ENCODE results near the gene PTPRN2.

PTPRN2 gene

DNA sequence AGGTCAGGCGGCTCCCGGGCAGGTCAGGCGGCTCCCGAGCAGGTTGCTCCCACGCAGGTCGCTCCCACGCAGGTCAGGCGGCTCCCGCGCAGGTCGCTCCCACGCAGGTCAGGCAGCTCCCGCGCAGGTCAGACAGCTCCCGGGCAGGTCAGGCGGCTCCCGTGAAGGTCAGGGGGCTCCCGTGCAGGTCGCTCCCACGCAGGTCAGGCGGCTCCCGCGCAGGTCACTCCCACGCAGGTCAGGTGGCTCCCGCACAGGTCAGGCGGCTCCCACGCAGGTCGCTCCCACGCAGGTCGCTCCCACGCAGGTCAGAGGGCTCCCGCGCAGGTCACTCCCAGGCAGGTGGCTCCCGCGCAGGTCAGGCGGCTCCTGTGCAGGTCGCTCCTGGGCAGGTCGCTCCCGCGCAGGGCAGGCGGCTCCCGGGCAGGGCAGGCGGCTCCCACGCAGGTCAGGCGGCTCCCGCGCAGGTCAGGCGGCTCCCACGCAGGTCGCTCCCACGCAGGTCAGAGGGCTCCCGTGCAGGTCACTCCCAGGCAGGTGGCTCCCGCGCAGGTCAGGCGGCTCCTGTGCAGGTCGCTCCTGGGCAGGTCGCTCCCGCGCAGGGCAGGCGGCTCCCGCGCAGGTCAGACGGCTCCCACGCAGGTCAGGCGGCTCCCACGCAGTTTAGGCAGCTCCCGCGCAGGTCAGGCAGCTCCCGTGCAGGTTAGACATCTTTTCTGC lies 30.7 kb downstream of the PTPRN2 start:
- DNase-seq (ENCODE audit: low read depth in 2 of 2, low spot score in 1 of 2) = no peak

DNA sequence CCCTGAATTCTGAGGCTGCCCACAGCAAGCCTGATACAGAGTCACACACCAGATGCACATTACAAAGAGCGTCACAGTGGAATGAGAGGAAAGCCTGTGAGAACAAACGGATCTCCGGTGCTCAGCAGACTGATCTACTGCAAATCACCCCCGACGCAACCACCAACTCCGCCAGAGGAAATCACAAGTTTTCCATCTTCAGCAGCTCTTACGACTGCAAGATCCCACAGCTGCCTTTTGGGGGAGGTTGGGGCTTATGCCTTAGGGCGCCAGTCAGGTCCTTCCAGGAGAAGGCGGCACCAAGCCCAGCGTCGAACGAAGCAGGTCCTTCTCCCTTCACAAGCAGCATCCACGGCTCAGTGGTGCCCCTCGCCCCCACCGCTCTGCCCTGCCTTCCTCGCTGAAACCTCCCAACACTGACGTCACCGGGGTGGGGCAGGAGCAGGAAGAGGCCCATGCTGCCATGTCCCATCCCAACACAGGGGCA lies 32.5 kb downstream of the PTPRN2 start:
- no peak for DNase-seq (ENCODE audit: low read depth in 2 of 2, low spot score in 1 of 2)

DNA sequence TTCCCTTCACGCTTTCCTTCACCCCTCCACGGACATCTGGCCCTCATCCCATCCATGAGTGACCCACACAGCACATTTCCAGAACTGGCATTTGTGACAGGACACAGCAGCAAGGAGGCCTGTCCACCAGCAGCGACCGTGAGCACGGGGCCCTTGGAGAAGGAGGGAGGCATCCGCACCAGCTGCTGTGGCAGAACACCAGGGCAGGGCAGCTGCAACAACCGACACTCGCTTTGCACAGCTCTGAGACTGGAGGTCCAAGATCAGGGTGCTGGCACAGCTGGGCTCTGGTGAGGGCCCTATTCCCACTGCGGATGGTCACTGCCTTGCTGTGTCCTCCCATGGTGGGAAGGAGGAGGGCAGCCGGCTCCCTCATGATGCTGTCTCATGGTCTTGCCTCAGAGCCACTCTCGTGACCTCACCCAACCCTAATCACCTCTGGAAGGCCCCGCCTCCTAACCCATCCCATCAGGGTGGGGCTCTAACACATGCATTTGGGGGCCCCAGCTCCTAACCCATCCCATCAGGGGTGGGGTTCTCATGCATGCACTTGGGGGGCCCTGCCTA lies 36.7 kb downstream of the PTPRN2 start:
- no peak for DNase-seq (ENCODE audit: low read depth in 2 of 2, low spot score in 1 of 2)

DNA sequence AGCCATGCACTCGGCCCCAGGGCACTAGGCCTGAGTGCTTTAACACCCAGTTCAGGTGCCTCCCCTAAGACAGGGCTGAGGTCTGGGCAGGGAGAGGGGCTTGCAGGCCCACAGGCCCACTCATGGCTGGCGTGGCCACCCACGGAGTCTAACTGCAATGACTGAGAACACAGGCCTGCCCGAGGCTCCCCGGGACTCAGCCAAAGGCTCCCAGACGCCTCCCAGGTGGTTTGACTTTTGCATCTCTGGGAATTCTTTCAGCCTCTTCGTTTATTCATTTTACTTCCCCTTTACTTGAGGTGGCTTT lies 37.3 kb downstream of the PTPRN2 start:
- no peak for DNase-seq (ENCODE audit: low read depth in 2 of 2, low spot score in 1 of 2)

DNA sequence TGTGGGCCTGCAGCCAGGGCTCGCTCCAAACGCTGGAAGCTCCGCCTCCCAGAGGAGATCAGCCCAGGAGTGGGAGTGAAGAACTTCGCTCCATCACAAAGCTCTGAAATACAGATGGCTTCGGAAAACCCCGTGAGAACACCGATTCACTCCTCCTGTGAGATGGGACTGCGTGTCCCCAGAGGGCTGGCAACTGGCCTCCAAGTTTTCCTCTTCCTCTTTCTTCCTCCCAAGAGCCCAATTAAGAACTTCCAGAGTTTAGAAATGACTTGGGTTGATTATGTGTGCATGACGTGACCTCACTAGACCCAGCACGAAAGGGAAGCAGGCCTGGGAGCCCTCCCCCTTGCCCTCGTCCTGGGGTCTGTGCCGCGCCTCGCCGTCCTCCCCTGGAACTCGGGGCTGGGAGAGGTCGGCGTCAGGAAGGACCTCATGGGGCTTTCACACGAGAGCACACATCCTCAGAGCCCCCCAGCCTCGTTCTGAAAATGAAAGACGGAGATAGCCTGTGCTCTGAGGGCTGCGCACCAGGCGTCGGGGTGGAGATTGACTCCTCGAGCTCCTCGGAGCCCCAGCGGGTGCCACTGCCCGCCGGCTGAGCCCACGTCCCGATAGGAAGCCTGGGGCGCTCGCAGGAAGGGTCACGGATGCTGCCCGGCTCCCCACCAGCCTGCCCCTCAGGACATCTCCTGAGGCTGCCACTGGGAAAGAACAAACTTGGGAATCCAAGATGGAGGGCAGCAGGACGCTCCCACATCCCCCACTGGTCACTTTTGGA lies 37.8 kb downstream of the PTPRN2 start:
- no peak for DNase-seq (ENCODE audit: low read depth in 2 of 2, low spot score in 1 of 2)

DNA sequence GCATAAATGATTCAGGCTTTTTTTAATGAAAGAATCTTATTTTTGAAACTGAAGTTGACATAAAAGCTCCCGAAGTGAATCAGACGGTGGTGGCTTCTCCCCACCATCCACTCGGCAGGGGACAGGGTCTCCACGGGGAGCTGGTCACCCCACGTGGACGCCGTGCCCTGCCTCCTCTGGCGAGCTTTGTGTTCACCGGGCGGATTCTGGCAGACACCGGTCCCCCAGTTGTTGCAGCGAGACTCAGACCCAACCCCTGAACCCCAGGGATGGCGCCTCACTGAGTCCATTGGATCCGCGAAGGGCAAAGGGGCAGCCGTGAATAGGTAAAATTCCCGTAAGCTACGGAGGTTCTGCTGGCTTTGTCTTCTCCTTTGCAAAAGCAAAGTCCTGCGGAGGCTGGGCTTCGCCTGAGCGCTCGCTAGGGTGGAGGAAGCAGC lies 38.4 kb downstream of the PTPRN2 start:
- no peak for DNase-seq (ENCODE audit: low read depth in 2 of 2, low spot score in 1 of 2)

DNA sequence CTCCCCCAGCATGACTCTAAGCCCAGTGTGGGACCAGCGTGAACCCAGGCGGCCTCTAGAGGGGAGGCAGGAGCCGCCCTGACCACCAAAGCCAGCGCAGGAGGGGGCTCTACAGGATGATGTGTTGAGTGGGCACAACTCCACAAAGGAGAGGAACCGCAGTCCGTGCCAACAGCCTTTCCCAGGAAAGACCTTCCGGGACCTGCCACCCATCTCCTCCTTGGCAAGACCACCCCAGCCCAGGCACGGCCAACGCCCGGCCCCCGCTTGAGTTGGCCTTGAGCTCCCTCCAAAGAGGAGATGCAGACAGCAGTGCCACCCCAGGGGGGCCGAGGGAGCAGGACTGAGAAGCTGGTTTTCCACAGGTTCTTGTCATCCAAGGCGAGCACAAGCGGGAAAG lies 38.9 kb downstream of the PTPRN2 start:
- no peak for DNase-seq (ENCODE audit: low read depth in 2 of 2, low spot score in 1 of 2)

DNA sequence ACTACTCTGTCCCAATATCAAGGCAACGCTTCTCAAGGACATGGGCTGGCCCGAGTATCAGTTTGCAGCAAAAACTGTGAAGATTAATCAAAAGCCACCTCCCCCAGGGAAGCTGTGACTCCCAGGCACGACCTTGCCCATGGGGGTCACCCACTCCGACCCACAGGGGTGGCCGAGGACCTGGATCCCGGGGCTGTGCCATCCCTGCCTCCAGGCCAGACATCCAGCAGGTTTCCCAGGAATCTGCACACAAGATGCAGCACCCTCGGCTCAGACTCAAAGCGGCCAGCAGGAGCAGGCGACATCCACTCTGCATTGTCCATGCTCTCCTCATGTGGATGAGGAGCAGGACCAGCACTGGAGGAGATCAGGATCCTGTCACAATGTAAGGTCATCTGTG lies 39.8 kb downstream of the PTPRN2 start:
- no peak for DNase-seq (ENCODE audit: low read depth in 2 of 2, low spot score in 1 of 2)

DNA sequence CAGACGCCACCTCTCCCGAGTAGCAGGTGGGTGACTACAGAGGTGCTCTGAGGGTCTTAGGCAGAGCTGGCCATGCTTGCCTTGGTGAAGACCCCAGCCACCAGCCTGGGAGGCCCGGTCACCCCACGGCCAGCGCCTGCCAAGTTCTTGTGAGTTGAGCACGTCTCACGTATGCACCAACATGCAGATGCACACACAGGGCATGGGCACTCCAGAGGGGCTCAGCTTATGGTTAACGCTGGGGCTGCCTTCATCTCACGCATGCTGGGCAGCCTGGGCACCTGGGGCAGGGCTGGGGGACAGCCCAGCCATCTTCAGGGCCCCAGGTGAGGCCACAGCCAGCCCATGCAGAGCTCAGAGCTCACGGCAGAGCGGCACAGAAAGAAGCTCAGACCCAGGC lies 41.0 kb downstream of the PTPRN2 start:
- DNase-seq (ENCODE audit: low read depth in 2 of 2, low spot score in 1 of 2) = no peak

DNA sequence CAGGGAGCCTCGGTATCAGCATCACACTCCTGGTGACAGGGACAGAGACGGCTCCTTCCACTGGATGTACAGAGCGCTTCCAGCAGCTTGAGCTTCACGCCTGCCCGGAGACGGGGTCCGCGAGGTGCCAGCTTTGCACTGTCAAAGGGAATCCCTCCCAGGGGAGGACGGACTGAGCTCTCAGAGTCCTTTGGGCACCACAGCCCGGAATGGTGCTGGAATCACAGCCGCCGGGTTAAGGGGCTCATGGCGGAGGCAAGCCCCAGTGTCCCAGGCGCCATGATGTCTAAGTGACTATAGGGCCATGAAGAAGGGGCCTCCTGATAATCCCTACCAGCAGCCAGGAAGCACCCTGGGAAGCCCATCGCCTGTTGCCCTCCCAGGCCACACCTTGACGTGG lies 41.4 kb downstream of the PTPRN2 start:
- no peak for DNase-seq (ENCODE audit: low read depth in 2 of 2, low spot score in 1 of 2)

DNA sequence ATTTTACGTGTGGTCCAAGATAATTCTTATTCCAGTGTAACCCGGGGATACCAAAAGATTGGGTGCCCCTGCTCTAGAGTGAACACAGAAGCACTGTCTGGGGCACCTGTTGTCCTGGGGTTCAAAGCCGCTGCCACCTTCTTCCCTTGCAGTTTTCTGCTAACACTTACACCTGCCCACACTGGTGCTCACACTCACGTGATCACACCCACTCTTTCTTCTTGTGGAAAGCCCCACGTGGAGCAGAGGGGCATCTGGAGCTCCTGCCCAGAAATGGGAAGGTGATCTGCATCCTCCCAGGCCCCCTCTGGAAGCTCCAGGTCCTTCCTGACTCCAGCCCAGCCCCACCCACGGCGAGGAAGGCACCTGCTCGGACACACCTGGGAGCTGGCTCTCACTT lies 42.9 kb downstream of the PTPRN2 start:
- no peak for DNase-seq (ENCODE audit: low read depth in 2 of 2, low spot score in 1 of 2)

DNA sequence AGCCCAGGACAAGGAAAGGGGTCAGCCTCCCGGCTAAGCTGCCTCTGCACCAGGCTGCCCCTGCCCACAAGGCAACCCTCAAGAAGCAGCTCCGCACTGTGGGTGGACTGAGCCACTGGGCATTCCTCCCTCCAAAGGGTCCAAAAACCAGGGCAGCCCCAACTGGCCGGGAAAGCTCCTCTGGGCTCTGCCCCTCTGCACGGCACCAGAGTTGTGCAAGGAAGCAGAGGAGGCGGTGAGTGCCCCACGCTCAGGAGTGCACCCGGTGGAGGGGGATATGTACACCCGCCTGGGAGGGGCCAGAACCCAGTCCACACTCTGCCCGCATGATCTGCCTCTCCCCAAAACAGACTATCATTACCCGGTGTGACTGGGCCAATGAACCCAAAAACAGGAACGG lies 43.8 kb downstream of the PTPRN2 start:
- no peak for DNase-seq (ENCODE audit: low read depth in 2 of 2, low spot score in 1 of 2)

DNA sequence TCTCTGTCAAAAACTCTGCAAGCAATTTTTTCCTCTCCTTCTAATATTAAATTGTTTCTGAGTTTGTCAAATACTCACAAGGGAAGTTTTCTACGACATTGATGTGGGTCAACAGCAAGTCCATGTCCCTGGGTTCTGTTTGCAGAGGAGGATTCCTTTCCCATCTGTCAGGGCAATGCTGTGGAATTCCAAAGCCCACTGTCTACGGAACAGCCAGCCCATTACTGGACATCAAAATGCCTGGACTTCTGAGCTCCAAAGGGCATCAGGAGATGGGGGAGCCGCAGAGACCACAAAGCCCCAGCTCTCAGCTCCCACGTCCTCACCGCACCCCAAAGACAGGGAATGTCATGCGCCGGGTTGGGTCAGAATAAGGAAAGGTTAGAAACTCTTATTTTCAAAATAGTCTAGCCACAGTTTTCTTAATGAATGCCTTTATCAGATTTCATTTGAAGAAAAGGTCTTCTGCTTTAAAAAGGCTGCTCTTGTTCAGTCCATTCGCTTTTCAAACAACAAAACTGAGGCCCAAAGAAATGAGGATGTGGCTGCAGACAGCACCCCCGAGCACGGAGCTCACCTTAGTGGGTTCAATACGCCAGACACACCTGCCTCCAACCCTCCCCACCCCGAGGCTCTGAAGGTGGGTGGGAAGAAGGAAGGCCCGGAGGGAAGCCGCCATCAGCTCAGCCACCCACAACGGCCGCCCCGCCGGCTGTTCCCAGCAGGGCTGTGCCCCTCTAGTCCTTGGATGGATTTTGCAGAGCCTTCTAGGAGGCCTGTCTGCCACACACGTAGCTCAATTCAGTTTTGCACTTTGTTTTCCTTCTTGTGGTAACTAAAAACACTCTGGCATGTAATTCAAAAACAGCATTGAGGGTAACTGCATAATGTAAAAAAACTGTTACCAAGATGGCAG lies 44.7 kb downstream of the PTPRN2 start:
- no peak for DNase-seq (ENCODE audit: low read depth in 2 of 2, low spot score in 1 of 2)

DNA sequence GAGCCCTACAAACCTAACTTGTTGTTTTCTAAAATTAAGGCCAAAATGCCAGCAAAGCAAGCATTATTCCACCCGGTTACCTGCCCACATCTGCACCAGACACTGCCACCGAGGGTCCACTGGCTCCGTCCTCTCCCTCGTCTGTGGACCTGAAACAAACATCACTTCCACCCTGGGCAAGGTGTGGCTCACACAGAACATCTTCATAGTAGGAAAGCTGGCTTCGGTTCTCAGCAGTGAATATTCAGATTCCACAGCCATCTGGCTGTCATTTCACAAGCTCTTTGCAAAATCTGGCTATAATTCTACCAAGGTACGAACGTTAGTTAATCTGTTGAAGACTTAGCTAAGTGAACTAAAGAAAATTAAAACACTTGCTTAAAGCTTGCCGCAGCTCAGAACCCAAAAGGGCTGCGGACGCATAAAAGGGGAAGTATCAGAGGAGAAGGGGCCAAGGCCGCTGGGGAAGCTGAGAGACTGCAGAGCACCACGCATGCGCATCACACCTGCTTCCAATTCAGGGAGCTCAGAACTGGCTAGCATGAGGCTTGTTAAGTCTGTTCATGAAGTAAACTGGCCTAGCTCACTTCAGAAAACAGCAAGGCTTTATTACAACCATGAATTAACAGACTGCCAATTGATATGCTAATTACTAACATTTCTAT lies 46.1 kb downstream of the PTPRN2 start:
- DNase-seq (ENCODE audit: low read depth in 2 of 2, low spot score in 1 of 2) = no peak

DNA sequence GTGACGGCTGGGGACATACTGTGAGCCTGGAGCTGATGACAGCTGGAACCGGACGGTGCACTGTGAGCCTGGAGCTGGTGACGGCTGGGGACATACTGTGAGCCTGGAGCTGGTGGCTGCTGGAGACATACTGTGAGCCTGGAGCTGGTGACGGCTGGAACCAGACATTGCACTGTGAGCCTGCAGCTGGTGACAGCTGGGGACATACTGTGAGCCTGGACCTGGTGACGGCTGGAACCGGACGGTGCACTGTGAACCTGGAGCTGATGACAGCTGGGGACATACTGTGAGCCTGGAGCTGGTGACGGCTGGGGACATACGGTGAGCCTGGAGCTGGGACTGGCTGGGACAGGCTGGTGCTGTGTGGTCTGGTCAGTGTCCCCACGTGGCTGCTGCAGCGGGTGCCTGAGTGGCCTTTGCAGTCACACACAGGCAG lies 47.9 kb downstream of the PTPRN2 start:
- DNase-seq (ENCODE audit: low read depth in 2 of 2, low spot score in 1 of 2) = no peak

DNA sequence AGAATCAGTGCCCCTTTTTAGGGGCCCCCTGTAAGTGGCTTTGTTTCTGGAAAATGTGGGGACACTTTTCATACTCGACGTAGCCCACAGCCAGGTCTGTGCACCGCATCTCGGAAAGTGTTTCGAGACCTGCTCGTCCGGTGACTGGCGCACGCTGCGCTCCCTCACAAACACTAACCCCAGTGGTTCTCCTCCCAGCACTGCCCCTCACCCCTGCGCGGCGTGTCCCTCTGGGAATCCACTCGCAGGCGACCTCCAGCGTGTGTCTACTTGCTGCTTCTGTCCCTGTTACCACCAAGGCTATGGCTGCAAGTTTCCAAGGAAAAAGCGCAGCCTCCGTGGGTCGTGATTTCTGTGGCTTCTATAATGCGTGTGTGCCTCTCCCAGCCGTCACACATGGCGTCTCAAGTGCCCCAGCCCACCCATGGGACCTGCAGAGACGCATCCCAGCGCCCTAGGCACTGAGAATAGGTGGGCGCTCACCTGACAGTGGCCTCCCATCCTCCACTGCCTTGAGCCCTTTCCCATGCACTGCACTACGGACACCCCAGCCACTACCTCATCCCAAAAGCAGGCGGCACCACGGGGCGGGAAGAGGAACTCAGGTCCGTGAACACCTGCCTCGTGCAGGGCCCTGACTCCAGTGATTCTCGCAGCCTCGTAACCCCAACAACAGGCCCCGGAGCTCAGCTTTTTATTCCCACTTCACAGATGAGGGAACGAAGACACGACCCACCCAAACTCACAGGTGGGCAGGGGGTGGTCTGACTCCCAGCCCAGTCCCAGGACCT lies 49.3 kb downstream of the PTPRN2 start:
- no peak for DNase-seq (ENCODE audit: low read depth in 2 of 2, low spot score in 1 of 2)

DNA sequence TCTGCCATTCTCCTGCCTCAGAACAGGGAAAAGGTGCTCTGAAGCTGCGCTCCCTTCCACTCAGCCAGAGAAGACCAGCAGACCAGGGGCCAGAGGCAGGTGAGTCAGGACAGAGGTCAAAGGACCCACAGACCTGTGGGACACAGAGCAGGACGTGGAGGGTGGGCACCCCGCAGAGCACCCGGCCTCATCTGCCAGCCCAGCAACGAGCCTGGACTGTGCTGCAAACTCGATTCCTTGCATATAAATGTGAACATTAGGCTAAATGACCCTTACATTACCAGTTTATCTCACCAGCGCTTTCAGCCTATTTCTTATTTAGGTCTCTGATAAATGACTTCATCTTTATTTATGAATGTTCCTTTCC lies 50.1 kb downstream of the PTPRN2 start:
- no peak for DNase-seq (ENCODE audit: low read depth in 2 of 2, low spot score in 1 of 2)

DNA sequence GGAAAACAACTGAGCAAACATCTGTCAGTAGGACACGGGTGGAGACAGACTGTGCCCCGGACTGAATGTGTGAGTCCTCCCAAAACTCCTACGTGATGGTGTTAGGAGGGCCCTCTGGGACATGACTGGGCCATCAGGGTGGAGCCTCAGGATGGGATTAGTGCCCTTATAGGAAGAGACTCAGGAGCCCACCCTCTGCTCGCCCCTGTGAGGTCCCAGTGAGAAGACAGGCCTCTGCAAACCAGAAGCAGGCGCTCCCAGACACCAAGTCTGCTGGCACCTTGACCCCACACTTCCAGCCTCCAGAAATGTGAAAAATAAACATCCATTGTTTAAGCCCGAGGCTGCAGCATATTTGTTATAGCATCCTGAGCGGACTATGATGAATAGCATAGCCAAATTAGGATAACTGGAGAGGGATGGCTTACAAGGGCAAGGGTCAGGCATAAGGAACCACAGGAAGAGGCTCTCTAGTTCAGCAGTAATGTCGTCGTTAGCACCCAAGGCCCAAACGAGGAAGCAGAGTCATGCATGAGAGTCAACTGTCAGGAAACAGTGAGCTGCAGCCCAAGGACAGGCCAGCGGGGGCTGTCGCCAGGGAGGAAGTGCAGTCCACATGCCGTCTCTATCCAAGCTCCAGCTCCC lies 50.6 kb downstream of the PTPRN2 start:
- no peak for DNase-seq (ENCODE audit: low read depth in 2 of 2, low spot score in 1 of 2)

DNA sequence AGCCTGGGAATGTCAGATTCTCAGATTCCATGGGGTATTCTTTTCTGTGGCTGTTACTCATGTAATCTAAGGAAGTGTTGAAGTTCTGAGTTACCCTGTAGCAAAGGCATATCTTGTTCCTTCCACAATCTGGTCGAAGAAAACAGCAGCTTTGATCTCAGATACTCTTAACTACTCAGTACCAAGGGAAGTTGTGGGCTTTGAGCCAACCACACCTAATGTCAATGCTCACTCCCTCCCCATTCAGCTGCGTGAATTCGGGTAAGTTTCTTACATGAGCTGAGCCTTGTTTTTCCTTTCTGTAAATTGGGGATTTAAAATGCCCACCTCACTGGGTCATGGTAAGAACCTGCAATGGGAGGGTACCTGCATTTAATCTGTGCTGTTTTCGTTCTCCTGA lies 52.5 kb downstream of the PTPRN2 start:
- no peak for DNase-seq (ENCODE audit: low read depth in 2 of 2, low spot score in 1 of 2)

DNA sequence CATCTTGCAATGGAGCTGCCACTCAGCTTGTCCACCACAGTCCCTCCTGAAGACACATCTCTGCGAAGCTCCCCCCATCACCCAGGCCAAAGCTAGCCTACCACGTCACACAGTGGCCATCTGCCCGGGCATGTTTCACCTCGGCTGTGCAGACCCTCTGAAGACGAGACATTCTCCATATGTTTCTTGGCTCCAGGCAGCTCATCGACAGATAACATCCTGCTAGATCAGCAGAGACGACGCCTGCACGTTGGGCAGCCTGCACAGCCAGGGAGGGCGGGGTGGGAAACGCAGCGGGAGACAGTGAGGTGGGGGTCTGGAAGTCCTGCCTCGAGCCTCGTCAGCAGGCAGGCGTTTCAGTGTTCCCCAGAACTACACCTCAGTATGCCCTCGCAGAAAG lies 53.0 kb downstream of the PTPRN2 start:
- DNase-seq (ENCODE audit: low read depth in 2 of 2, low spot score in 1 of 2) = no peak

Data from stimulated activated CD8-positive, alpha-beta memory T cell treated with anti-CD3 and anti-CD28 coated beads, Interleukin-4, amount 100 ng/mL, for 4 hours (primary cell).